ENCODE measurements around the gene ESRP2.

ESRP2 gene

DNA sequence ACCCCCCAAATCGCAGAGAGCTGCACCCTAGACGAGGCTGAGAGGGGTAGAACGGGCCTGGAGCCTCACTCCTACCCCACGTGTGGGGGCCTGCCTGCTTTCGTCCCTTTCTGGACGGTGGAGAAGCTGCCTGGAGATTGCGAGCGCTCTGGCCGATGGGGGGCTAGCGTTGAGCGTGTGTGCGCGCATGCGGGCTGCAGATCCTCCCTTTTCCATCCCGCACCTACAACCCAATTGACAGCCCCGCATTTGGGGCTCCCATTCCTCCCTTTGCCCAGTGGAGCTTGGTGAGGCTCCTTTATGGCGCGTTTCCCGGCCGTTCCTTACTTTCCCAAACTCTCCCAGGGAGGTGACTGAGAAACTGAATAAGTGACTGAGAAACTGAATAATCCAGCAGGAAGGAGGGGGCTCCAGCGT, 907 bp upstream of the ESRP2 start:
- no peak for DNase-seq

DNA sequence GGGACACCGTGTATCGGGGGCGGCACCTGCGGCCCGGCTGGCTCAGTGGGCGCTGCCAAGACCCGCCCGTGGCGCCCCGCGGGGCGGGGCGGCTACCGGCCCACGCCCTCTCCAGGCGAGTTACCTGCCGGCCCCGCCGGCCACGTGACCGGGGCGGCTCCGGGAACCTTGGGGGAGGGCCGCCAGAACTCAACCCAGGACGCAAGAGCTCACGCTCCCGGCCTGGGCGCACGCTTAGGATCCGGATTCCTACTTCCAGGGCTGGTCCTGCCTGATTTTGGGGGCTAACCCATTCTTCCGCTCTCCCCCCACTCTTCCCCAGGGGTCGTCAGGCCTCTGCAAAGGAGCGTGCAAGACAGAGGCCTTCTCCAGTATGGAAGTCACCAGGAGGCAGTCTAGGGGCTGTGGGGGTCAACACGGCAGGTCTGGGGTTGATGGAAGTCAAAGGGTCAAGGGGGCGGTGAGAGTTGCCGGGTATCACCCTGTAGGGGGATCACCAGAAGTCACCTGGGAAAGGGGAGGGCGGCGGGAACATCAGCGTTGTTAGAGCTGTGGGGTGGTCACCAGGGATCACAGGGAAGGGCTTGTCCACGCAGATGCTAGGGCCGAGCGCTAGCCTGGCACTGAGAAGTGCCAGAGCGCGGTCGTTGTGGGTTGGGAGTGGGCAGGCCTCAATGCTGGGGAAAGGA, 354 bp upstream of the ESRP2 start:
- DNase-seq: no peak

DNA sequence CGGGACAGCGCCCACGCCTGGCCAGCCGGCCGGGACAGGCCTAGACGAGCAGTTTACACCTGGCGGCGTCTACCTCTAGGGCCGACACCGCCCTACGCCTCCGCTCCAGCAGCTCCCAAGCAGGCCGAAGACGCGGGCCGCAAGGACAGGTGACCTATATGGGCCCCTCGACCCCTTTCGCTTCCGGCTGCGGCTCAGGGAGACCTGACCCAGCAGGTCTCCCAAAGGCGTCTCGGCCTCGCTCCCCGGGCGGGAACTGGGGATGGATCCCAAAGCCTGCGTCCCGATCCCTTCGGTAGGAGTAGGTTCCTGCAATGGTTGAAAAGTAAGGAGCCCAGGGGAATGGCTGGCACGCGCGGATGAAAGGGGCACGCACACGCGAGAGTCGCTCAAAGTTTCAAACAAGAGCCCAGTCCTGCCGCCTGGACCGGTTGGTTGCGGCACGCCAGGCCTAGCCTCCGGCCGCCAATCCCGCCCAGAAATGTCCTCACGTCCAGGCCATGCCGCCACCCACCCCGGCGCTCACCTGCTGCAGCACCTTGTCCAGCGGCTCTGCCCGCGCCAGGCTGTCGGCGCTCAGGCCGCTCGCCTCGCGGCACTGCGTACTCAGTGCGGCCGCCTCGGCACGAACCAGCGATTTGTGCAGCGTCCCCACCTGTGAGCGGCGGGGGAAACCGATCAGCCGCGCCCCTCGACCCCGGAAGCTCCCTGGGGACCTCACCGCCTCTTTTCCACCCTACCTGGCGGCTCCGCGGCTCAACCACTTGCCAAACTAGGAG, 630 bp downstream of the ESRP2 start:
- DNase-seq: no peak

DNA sequence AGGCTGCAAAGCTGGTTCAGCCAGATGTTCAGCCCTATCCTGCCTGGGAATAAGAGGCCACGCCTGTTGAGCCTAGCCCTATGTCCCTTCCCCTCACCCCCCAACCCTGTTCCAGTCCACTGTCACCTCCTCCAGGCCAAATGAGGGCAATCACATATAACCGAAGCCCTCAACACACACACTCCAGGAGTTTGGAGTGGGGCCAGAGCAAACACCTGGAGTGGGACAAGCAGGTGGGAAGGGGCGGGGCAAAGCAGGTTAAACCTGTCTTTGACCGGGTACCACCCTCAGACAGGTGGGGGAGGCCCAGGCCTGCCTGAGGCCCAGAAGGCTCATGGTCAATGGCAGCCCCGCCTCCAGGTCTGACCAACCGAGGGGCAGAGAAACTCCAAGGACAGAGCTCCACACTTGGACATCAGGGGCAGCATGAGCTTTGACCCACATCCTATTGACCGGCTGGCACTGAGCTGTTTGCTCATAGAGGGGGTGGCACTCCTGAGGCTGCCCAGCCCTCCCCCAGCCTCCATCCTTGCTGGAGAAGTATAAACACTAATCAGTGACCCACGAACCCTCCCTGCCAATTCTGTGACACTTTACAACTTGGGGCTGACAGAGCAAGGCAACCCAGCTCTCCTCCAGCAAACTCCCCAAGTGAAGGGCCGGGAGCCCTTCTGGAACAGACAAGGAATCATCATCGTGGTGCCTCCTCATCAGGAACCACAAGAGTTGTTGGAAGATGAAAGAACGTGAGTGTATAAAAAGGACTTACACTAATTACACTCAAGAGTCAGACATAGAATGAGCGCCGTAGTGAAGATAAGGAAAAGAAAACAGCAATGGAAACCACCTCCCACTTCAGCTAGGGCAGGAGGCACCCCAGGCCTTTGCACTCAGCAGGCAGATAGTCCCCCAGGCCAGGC, 1.5 kb downstream of the ESRP2 start:
- no peak for DNase-seq

DNA sequence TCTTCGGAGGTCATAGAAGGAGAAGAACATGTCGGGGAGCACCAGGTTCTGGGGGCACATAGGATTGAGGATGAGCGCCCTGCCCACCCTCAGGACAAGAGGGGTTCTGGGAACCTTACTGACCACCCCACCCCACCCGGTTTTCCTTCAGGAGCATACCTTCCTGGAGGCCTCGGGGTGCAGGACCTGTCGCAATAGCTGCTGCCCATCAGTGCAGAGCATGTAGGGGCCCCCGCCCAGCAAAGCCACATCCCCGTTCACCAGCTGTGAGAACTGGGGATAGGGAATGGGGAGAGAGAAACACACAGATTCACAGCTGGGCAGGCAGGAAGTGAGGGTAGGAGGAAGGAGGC, 2.1 kb downstream of the ESRP2 start:
- no peak for DNase-seq

DNA sequence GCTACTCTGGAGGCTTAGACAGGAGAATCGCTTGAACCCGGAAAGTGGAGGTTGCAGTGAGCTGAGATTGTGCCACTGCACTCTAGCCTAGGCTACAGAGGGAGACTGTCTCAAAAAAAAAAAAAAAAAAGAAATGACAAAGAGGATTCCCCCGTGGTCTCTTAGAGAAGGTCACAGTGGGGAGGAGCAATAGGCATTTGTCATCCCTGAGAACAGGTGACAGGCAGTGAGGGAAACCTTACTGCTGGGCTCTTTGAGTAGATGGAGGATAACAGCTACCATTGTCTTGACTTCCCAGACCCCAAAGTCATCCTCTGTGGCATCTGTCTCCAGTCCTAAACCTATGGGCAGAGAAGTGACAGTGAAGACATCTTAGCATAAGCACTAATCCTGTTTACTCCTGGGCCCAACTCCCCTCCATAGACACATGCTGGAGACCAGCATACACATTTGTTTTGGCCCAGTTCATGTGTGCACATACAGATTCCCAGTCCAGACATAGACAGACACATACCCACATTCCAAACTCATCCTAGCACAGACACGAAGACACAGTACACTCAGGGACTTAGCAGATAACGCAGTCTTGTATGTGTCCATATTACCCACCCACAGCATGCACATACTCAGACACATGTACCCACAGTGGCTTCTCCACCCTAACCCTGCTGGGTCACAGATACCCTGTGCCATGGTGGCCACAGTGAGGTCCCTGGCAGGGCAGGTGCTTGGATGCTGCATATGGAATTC, 2.7 kb downstream of the ESRP2 start:
- DNase-seq: no peak

DNA sequence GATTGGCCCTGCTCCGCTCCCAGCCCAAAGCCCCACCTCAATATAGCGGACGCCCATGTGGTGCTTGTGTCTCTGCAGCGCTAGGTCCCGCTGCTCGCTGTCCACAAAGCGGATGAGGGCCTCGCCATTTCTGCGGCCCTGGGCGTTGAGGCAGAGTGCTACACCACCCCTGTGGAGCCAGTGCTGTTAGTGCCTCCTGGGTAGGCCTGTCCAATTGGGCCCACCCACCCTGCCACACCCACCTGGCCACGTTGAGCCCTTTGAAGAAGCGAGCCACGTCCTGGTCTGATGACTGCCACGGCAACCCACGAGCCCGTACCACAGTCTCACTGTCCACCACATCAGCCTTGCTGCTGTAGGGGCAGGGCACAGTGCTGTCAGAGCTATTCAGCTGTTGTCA, 3.6 kb downstream of the ESRP2 start:
- DNase-seq: no peak

DNA sequence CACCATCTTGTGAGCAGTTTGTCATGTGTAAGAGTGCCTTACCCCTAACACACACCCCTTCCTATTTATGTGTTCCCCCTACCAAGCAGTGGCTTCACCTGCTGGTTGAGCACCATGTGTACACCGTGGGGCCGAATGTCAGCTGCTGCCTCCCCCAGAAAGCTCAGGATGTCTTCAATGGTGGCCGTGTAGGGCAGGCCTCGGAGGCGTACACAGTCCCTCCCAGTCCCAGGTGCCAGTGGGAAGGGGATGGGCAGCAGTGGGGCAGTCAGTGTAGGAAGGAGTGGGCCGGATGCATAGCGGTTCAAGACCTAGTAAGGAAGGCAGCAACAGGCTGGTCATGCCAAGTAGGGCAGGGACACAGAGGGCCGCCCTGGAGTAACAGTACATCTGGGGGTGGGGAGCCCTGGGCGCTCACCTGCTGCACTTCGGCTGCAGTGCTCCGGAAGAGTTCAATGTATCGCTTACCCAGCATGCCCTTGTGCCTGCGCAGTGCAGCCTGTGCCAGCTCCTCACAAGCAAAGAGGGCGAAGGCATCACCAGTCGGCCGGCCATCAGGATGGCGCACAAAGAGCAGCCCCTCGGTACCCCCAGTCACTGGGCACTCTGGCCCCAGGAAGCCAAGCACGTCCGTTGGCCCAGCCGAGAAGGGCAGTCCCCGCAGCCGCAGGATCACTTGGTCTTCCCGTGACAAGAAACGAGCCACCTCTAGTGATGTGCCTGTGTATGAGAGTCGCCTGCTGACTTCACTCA, 4.4 kb downstream of the ESRP2 start:
- no peak for DNase-seq

DNA sequence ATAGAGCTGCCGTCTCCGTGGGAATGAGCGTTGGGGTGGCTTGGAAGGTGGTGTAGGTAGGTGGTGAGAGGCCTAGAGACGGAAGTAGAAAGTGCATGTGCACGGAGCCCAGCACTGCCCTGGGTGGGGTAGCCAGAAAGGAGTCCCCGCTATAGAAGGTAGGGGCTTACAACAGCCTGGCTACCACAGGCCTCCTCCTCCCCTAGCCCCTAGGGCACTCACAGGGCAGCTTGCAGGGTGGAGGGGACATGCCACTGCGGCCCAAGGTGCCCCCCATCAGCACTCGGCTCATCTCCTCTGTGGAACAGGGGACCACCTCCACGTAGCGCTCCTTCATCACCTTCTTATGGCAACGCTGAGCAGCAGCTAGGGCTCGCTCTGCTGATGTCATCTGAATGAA, 5.0 kb downstream of the ESRP2 start:
- no peak for DNase-seq

DNA sequence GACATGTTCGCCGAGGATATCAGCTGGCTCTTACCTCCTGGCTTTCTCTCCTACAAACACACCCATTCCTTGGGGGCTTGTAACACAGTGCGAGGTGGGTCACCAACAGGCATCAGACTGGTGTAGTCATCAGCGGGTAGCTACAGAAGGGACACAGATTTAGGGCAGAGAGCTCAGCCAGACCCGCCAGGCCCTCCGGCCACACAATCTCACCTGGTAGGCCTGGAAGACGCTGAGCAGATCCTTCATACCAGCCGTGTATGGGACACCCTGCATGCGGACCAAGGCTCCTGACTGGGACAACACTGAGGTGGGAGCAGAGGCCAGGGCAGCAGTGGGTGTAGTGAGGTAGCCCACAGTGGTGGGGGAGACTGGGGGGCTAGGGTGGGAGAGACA, 5.8 kb downstream of the ESRP2 start:
- no peak for DNase-seq

DNA sequence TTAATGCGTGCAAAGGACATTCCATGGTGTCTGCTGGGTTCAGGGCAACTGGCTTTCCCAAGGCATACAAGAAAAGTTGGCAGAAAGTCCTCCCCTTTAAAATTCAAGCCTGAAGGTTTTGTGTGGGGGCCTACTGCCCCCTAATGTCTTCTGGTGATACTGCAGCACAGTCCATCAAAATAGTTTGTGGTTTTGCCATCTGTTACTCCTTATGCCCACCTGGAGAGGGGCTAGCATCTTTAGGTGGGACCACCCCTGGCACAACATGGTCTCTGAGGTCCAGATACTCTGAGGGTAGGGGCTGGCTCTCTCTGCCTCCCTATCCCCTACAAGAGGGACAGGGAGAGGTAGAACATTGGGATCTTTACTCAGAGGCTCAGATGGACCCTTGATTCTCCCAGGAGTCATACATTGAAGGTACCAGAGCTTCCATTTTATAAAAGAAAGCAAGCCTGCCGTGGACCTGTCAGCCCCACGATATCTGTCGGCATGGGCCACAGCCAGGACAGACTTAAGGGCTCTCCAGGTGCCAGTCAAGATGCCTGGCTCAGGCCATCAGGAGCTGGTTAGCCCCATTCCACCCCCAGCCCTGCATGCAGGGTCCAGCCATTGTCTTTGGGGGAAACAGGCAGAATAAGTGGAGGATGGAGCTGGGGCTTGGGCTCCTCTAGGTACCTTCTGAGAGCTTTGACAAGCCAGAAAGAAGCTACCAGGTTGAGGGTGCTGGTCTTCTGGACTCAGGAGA, 6.3 kb downstream of the ESRP2 start:
- DNase-seq: peak in 1 of 2 experiments; percentile 47

DNA sequence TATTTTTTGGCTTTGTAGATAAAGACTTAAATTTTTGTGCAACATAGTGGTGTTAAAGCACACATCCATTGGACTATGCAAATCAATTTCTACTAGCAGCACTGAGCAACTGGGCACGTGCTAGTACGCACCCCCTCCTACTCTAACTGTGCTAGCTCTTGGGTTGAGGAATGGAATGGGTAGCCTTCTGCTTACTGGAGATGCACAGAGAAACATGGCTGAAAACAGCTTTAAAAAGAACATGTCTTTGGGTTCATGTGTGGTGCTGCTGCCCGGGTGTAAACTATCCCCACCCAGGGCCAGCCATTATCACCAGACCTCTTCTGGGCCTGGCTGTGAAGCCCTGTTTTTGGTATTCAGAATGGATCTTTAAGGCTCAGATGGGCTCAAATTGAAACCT, 7.3 kb downstream of the ESRP2 start:
- DNase-seq: no peak

DNA sequence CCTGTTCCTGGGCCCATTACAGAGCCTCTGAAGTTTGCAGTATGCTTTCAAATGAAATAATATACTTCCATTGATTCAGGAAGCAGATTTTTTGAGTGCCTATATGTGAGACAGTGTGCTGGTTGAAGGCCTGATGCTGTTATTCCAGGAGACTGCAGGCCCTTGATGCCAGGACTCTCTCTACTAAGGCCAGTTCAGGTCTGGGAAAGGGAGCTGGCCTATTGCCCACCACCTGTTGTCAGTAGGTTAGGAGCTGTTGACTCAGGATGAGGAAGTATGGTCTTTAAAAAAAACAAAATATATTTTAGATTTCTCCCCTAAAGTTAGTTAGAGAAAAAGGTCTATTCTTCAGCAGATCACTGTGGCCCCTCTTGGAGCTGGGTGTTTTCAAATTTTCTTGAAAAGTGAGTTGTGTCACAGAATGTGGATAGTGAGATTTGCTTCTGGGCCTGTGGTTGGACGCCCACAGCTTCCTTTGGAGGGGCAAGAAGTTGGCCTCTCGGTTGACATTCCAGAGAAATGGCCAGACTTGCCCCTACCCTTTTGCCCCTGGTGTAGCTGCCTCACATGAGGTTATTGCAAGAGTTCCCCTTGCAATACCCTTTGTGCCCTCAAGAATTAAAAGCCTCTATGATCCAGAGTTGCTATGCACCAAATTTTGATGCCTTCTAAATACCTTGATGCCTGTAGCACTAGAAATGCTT, 7.9 kb downstream of the ESRP2 start:
- no peak for DNase-seq

DNA sequence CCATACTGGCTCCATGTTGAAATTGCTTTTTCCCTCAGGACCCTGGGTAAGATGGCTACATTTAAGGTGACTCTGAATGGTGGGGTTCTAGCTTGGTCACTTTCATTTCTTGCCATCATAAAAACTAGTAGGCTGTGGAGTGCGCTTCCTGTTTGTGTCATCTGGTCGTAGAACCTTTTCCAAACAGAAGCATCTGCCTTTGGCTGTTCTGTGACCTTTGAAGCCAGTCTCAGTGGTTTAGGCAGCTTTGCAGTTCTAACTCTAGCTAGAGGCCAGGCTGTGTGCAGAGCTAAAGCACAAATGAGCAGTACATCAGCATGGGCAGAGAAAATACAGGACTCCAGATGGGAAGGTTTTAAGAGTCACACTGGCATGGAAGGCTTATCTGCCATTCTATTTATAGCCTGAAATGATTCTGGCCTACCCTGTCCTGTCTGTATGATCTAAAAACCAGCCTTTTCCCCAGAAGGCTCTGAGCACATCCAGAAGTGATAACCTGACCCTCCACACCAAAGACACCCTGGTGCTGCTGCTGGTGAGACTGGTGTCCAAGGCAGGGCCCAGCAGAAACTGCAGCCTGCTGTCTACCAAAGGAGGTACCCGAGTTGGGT, 8.6 kb downstream of the ESRP2 start:
- no peak for DNase-seq

DNA sequence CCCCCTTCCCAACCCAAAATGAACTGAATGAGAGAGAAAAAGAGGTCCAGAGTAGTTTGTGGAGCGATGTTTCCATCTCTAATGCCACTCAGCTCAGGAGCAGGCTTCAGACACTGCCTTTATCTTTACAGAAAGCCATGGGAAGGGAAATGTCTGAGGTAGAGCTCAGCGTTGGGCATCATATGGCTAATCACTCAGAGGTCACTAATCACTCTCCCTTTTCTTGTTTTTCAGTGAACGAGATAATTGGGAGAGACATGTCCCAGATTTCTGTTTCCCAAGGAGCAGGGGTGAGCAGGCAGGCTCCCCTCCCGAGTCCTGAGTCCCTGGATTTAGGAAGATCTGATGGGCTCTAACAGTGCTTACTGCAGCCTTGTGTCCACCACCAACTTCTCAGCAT, 9.8 kb downstream of the ESRP2 start:
- no peak for DNase-seq

DNA sequence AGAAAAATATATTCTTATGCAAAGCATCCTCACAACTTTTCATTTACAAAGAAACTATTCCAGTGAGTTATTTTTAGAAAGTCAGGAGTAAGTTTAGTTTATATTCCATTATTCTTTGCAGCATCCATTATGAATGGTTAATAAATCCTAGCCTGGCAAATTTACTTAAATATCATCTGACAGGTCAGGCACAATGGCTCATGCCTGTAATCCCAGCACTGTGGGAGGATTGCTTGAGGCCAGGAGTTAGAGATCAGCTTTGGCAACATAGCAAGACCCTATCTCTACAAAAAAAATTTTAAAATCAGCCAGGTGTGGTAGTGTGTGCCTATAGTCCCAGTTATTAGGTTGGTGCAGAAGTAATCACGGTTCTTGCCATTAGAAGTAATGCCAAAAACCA, 12.9 kb downstream of the ESRP2 start:
- DNase-seq: no peak

DNA sequence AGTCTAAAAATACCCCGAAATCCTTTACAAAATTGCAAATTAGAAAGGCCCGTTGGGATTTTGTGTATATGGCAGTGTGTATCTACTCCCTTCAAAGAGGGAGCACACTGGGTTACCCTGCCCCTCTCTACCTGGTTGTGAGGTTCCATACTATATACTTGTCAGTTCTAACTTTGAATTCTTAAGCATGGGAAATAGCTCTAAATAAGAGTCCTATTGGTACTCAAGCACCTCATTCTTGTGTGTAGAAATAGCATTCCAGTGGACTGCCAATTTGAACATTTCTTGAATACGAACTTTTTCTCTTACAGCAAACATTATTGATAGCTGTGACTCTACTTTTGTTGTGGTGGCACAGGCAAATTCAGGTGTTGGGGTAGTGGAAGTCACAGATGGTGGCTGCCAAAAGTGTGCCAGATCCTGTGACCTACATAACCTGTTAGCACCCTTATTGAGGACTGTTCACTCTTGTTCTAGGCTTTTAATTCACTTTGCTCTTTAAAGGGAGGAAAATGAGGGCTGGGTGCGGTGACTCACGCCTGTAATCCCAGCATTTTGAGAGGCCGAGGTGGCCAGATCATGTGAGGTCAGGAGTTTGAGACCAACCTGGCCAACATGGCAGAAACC, 16.1 kb downstream of the ESRP2 start:
- DNase-seq: no peak

DNA sequence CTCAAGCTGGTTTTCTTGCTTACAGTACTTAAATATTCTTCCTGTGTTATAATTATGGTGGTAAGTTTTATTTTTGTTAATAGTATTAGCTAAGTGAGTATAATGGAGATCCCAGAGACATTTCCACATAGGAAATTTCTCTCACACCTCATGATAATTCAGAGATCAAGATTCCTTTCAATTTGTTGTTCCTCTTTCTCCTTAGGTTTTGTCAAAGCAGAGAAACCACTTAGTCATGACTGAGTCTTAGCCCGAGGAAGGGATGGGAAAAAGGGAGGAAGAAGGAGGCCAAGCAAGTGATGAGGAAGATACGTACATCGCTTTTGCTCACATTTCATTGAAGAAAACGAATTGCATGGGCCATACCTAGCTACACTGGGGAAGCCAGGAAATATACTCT, 18.4 kb downstream of the ESRP2 start:
- DNase-seq: no peak

DNA sequence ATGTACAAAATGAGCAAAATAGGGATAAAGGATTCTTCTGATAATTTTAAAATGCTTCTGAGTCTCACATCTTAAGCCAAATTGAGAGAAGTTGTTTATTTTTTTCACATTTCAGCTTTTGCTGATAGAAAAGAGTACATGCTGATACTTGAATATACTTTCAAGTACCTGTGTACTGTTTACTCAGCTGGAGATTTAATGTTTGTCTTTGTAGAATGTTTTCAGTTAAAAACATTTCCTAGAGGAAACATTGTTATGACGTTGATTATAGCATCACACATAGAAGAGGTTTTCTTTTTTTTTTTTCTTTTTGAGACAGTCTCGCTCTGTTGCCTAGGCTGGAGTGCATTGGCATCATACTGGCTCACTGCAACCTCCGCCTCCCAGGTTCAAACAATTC, 19.7 kb downstream of the ESRP2 start:
- no peak for DNase-seq

DNA sequence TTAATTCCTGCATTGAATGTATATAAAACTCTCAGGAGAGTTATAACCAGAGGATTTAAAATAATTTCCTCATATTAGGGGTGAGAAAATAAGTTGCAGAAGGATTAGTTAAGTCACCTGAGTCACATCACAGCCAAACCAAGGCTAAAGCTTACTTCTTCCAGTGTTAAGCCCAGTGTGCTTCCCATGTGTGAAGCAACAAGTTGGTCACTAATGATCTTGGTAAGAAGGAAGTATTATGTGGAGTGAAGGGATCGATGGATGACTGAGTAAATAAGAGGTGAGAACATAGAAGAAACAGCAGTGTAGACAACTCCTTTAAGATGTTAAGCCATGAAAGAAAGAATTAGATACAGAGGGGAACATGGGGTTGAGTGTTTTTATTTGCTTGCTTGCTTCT, 20.6 kb downstream of the ESRP2 start:
- DNase-seq: no peak

All from cerebellar nuclear complex (tissue), 1 donor.